H9 (cell line): Measurements from ENCODE around the gene SSBP3. TPM values are rescaled to one million over a fixed set of nuclear protein-coding genes. Genes with fewer than 3 reads are reported as not detected.

Experiments
- DNase-seq: peaks from one replicate; pipeline ENCODE4 v3.0.0-alpha.2; 2017
- H2AFZ ChIP-seq: one replicate; pipeline ENCODE4 v1.6.1; 2013; ENCODE audit warnings: mild to moderate bottlenecking, low read length, control low read depth, moderate library complexity
- H2AK5ac ChIP-seq: 2 replicates; pipeline ENCODE4 v1.6.1; 2013; ENCODE audit warnings: low read length, control low read depth, mixed read lengths; ENCODE audit not compliant: insufficient read length
- H2BK120ac ChIP-seq: one replicate; pipeline ENCODE4 v1.6.1; 2013; ENCODE audit warnings: low read depth, mild to moderate bottlenecking, low read length, control low read depth, inconsistent platforms; ENCODE audit not compliant: poor library complexity, severe bottlenecking
- H2BK12ac ChIP-seq: 2 replicates; pipeline ENCODE4 v1.6.1; 2013; ENCODE audit warnings: low read length, control low read depth, mixed read lengths, low read depth; ENCODE audit not compliant: insufficient read length
- H2BK15ac ChIP-seq: 2 replicates; pipeline ENCODE4 v1.6.1; 2013; ENCODE audit warnings: low read depth, low read length, control low read depth
- H2BK20ac ChIP-seq: one replicate; pipeline ENCODE4 v1.6.1; 2013; ENCODE audit warnings: low read depth, mild to moderate bottlenecking, low read length, control low read depth, inconsistent platforms; ENCODE audit not compliant: poor library complexity, severe bottlenecking
- H2BK5ac ChIP-seq: 2 replicates; pipeline ENCODE4 v1.6.1; 2013; ENCODE audit warnings: low read length, control low read depth, mixed read lengths; ENCODE audit not compliant: insufficient read length
- H3K14ac ChIP-seq: 2 replicates; pipeline ENCODE4 v1.6.1; 2013; ENCODE audit warnings: low read length, control low read depth; ENCODE audit not compliant: insufficient read depth
- H3K18ac ChIP-seq: 2 replicates; pipeline ENCODE4 v1.6.1; 2013; ENCODE audit warnings: low read depth, mild to moderate bottlenecking, mixed read lengths, low read length, control low read depth; ENCODE audit not compliant: insufficient read length
- H3K23ac ChIP-seq: 2 replicates; pipeline ENCODE4 v1.6.1; 2013; ENCODE audit warnings: low read length, control low read depth, mixed read lengths, low read depth; ENCODE audit not compliant: insufficient read length
- H3K23me2 ChIP-seq: 2 replicates; pipeline ENCODE4 v1.6.1; 2013; ENCODE audit warnings: low read depth, mild to moderate bottlenecking, mixed read lengths, low read length, control low read depth; ENCODE audit not compliant: insufficient read length, poor library complexity, severe bottlenecking
- H3K27ac ChIP-seq: 2 replicates; pipeline ENCODE4 v1.5.1; 2013; ENCODE audit warnings: low read length, control low read depth, mixed read lengths, low read depth; ENCODE audit not compliant: insufficient read length
- H3K27me3 ChIP-seq: 2 replicates; pipeline ENCODE4 v1.6.1; 2013; ENCODE audit warnings: low read length, control low read depth, inconsistent platforms; ENCODE audit not compliant: insufficient read depth
- H3K4ac ChIP-seq: 2 replicates; pipeline ENCODE4 v1.6.1; 2013; ENCODE audit warnings: low read depth, mild to moderate bottlenecking, control low read depth, inconsistent platforms, low read length, moderate library complexity
- H3K4me1 ChIP-seq: 2 replicates; pipeline ENCODE4 v1.6.1; 2013; ENCODE audit warnings: low read length, control low read depth, inconsistent platforms; ENCODE audit not compliant: insufficient read depth
- H3K4me2 ChIP-seq: 2 replicates; pipeline ENCODE4 v1.6.1; 2013; ENCODE audit warnings: low read length, control low read depth, mixed read lengths; ENCODE audit not compliant: insufficient read length, insufficient read depth
- H3K56ac ChIP-seq: 2 replicates; pipeline ENCODE4 v1.6.1; 2013; ENCODE audit warnings: low read depth, mild to moderate bottlenecking, mixed read lengths, low read length, control low read depth; ENCODE audit not compliant: insufficient read length
- H3K79me1 ChIP-seq: 2 replicates; pipeline ENCODE4 v1.6.1; 2013; ENCODE audit warnings: low read depth, mild to moderate bottlenecking, moderate library complexity, low read length, control low read depth, inconsistent platforms; ENCODE audit not compliant: insufficient read depth, poor library complexity, severe bottlenecking
- H3K79me2 ChIP-seq: 2 replicates; pipeline ENCODE4 v1.6.1; 2013; ENCODE audit warnings: low read length, control low read depth, inconsistent platforms; ENCODE audit not compliant: insufficient read depth
- H3K9ac ChIP-seq: 2 replicates; pipeline ENCODE4 v1.6.1; 2013; ENCODE audit warnings: low read length, control low read depth, mixed read lengths; ENCODE audit not compliant: insufficient read length; ENCODE audit errors: extremely low read depth
- H3K9me3 ChIP-seq: one replicate; pipeline ENCODE4 v1.6.1; 2013; ENCODE audit warnings: low read depth, low read length, inconsistent platforms; ENCODE audit not compliant: control insufficient read depth
- H3T11ph ChIP-seq: one replicate; pipeline ENCODE4 v1.6.1; 2013; ENCODE audit warnings: mild to moderate bottlenecking, low read length, control low read depth, inconsistent platforms
- H4K20me1 ChIP-seq: one replicate; pipeline ENCODE4 v1.6.1; 2013; ENCODE audit not compliant: control insufficient read depth, insufficient read length, insufficient read depth
- H4K5ac ChIP-seq: 2 replicates; pipeline ENCODE4 v1.6.1; 2013; ENCODE audit warnings: low read depth, mild to moderate bottlenecking, mixed read lengths, low read length, control low read depth; ENCODE audit not compliant: insufficient read length
- H4K8ac ChIP-seq: replicated peaks from 2 replicates; pipeline ENCODE4 v1.6.1; 2013; ENCODE audit warnings: low read length, control low read depth, mixed read lengths, low read depth; ENCODE audit not compliant: insufficient read length
- H4K91ac ChIP-seq: 2 replicates; pipeline ENCODE4 v1.6.1; 2013; ENCODE audit warnings: low read depth, mild to moderate bottlenecking, moderate library complexity, mixed read lengths, low read length, control low read depth; ENCODE audit not compliant: insufficient read length
- H3K27ac Mint-ChIP-seq, 3 experiments: 2 replicates in 2 of 3; 3 replicates in 1 of 3; pipeline ENCODE4 v1.8.0; 2020 to 2021; ENCODE audit warnings: mixed read lengths in 3 of 3, mild to moderate bottlenecking in 1 of 3, moderate library complexity in 1 of 3
- H3K27me3 Mint-ChIP-seq: 2 replicates; pipeline ENCODE4 v1.8.0; 2021; ENCODE audit warnings: low read depth, mild to moderate bottlenecking, moderate library complexity, mixed read lengths
- H3K36me3 Mint-ChIP-seq, 3 experiments: 2 replicates in 2 of 3; 3 replicates in 1 of 3; pipeline ENCODE4 v1.8.0; 2020 to 2021; ENCODE audit warnings: low read depth in 3 of 3, mixed read lengths in 3 of 3; ENCODE audit not compliant: insufficient read depth in 1 of 3
- H3K4me1 Mint-ChIP-seq, 2 experiments: 2 replicates each; pipeline ENCODE4 v1.8.0; 2020; ENCODE audit warnings: mixed read lengths in 2 of 2
- H3K4me3 Mint-ChIP-seq, 2 experiments: 2 replicates in 1 of 2; 3 replicates in 1 of 2; pipeline ENCODE4 v1.8.0; 2020 to 2021; ENCODE audit warnings: mild to moderate bottlenecking in 2 of 2, mixed read lengths in 2 of 2, moderate library complexity in 1 of 2
- H3K9me3 Mint-ChIP-seq, 2 experiments: 2 replicates in 1 of 2; 3 replicates in 1 of 2; pipeline ENCODE4 v1.8.0; 2020; ENCODE audit warnings: mild to moderate bottlenecking in 2 of 2, mixed read lengths in 2 of 2, moderate library complexity in 1 of 2
- WGBS: extraction: QIAGEN DNeasy Blood & Tissue Kit; methylation state at CpG from one replicate; pipeline ENCODE4 v1.1.7; 2013; ENCODE audit warnings: missing lambda C conversion rate, low lambda C conversion rate, mixed read lengths; ENCODE audit not compliant: insufficient read length; ENCODE audit errors: extremely low coverage; 5-methylcytosine and 5-hydroxymethylcytosine counted together
- total RNA-seq: library from RNA; stranded (reverse); gene quantifications from 2 replicates; pipeline ENCODE4 v1.2.1, GENCODE V29; 2021
- TF ChIP-seq, protein P1 (sequence below): fragments of 200-600 bp; sonication (generic); conservative IDR thresholded peaks from 3 replicates; pipeline ENCODE4 v1.8.0; 2021; ENCODE audit warnings: antibody characterized with exemption, mild to moderate bottlenecking

SSBP3 gene
- total RNA-seq, 1 experiment from 2014 or later = 126 TPM

- Histone ChIP-seq H3K23me2 (no peaks in the 10 kb centered on the region), H3K18ac (no peak overlapping the region), H4K91ac (no peak overlapping the region), H3K14ac (no peak overlapping the region), H2BK20ac (no peak overlapping the region), H3K4ac (no peak overlapping the region), H3K27me3 (no peaks in the 10 kb centered on the region), H3K79me1 (no peaks in the 10 kb centered on the region), H3K79me2 (no peaks in the 10 kb centered on the region), H2BK15ac (no peak overlapping the region), H3K9me3 (no peaks in the 10 kb centered on the region), H3K23ac (no peak overlapping the region), H3K4me2 (no peak overlapping the region), H2BK5ac (no peak overlapping the region), H2BK12ac (no peak overlapping the region), H3K56ac (no peak overlapping the region), H4K20me1 (no peaks in the 10 kb centered on the region), H2BK120ac (no peak overlapping the region), H4K5ac (no peak overlapping the region), H2AFZ (no peak overlapping the region), H4K8ac (no peak overlapping the region), H3K4me1 (no peaks in the 10 kb centered on the region), H3T11ph (no peak overlapping the region), H3K27ac (no peak overlapping the region), H2AK5ac (no peak overlapping the region), H3K9ac (no peak overlapping the region)
- Mint-ChIP-seq H3K4me1 (no peaks in the 10 kb centered on the region), H3K9me3 (peaks cover 3 to 5% of the 10 kb centered on the region in 2 experiments; a peak in 4 of 5 replicates), H3K27me3 (no peaks in the 10 kb centered on the region; the same call in 1 of the 2 replicates), H3K4me3 (no peak overlapping the region), H3K36me3 (peaks cover 46 to 77% (median 60%) of the 10 kb centered on the region in 3 experiments), H3K27ac (no peak overlapping the region)
- TF ChIP-seq, protein P1, sequence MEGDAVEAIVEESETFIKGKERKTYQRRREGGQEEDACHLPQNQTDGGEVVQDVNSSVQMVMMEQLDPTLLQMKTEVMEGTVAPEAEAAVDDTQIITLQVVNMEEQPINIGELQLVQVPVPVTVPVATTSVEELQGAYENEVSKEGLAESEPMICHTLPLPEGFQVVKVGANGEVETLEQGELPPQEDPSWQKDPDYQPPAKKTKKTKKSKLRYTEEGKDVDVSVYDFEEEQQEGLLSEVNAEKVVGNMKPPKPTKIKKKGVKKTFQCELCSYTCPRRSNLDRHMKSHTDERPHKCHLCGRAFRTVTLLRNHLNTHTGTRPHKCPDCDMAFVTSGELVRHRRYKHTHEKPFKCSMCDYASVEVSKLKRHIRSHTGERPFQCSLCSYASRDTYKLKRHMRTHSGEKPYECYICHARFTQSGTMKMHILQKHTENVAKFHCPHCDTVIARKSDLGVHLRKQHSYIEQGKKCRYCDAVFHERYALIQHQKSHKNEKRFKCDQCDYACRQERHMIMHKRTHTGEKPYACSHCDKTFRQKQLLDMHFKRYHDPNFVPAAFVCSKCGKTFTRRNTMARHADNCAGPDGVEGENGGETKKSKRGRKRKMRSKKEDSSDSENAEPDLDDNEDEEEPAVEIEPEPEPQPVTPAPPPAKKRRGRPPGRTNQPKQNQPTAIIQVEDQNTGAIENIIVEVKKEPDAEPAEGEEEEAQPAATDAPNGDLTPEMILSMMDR = no peak
- no CpG with 5 or more reads among the region's 5 CpGs for WGBS
- DNase-seq = no peak
Measured at GRCh38 chr1:54239035-54239383, 167.2 kb downstream of the SSBP3 start.
